ENCODE results near the gene EEFSEC. TPM values are rescaled to one million over a fixed set of nuclear protein-coding genes. Genes with fewer than 3 reads are reported as not detected.

The EEFSEC gene
- total and polyA plus RNA-seq, 5 experiments from 2014 or later = 14.7 to 27.1 (median 19.2) TPM

DNA sequence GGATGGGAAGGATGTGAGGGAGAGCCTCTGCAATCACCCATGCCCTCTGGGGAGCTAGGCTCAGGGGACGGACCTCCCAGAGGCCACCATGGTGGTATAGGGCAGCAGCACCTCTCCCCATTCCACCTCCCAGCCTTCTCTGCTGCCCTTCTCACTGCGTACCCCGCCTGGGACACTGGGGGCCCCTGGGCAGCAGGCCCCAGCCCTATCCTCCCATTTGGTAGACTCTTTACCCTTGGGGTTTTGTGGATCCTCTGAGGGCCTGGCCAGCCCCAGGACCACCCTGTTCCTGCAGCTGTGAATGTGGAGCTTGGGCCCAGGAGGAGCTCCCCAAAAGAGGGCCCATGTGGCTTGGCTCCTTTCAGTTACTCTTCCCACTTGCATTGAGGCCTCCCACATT lies 181.5 kb downstream of the EEFSEC start:
- peaks cover 0 to 8% (median 6%) of the 10 kb centered on the region in 4 donors for H3K4me1 Mint-ChIP-seq
- peaks cover 5 to 26% (median 23%) of the 10 kb centered on the region in 3 donors for H3K36me3 Mint-ChIP-seq
- peak in 1 of 10 donors; percentile 30 for DNase-seq
- no peaks in the 10 kb centered on the region for H3K27me3 Mint-ChIP-seq
- POLR2A ChIA-PET = no interaction called here
- no peaks in the 10 kb centered on the region for H3K9me3 Mint-ChIP-seq
- H3K27ac Mint-ChIP-seq = peak overlapping the region in 2 of 10 donors; percentile 55 to 66
- ATAC-seq = no peak
- H3K4me3 Mint-ChIP-seq = no peak overlapping the region

DNA sequence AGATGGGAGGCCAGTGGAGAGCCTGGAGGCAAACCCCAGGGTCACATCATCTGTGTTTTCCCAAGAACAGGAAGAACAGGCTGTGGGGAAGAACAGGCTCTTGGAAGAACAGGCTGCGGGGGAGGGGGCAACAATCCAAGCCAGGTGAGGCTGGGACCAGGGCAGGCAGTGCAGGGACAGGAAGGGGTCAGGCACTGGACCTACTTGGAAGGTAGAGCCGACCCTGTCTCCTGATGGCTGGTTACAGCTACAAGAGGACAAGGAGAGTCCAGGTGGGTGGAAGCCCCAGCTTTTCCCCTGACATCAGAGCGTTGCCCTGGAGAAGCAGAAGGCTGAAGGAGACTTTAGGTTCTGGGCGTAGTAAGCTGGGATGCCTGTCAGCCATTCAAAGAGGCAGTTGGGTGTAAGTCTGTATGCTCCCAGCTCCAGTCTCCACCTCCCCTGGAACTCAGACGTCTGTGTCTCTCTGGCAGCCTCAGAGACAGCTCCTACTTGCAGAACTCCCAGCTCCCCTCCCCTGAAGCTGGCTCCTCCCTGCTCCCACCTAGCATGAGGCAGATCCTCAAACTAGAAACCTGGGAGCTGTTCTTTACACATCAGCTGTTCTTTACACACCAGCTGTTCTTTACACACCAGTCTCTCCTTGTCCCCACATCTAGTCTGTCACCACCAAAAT lies 182.5 kb downstream of the EEFSEC start:
- POLR2A ChIA-PET = no interaction called here
- DNase-seq (peak in 1 of 10 donors; percentile 57), ATAC-seq (no peak)
- Mint-ChIP-seq H3K4me1 (peaks cover 0 to 12% (median 5%) of the 10 kb centered on the region in 4 donors), H3K36me3 (peaks cover 5 to 32% (median 23%) of the 10 kb centered on the region in 3 donors), H3K27me3 (no peaks in the 10 kb centered on the region), H3K27ac (peak overlapping the region in 2 of 10 donors; percentile 43 to 55), H3K4me3 (no peak overlapping the region), H3K9me3 (no peaks in the 10 kb centered on the region)

DNA sequence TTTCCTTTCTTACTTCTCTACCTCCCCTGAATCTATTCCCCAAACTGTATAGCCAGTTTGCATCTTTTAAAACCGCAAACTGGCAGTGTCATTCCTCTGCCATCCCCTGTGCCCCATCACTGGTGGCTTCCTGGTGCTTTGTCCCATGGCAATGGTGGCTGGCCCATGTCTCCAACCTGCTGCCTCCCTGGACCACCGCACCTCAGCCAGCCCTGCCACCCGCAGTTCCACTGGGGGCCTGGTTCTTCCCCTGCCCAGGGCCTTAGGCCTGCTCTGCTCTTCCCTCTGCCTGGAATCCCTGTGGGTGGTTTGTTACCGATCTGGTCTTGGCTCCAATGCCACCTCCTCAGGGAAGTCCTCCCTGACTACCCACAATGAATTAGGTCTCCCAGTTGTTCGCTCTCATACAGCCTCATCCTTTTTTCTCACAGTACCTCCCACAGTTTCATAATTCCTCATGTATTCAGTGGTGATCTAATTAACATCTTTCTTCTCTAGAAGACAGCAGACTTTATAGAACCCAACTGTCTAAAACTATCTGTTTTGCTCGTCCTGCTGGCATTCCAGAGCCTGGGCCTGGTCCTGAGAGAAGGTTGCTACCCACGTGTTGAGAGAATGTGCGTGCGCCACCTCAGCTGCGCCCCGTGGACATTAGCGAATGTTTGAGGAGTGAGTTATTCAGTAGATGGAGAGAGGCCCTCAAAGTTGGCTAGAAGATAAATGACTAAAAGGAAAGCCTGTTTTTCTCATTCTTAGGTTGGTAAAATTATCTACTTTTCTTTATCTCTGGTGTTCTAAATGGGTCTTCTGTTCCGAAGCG lies 183.3 kb downstream of the EEFSEC start:
- Mint-ChIP-seq H3K9me3 (no peaks in the 10 kb centered on the region), H3K27ac (peak overlapping the region in 4 of 10 donors; percentile 2 to 49 (median 28)), H3K4me1 (peaks cover 0 to 12% (median 5%) of the 10 kb centered on the region in 4 donors), H3K27me3 (no peaks in the 10 kb centered on the region), H3K4me3 (no peak overlapping the region), H3K36me3 (peaks cover 5 to 37% (median 27%) of the 10 kb centered on the region in 3 donors)
- POLR2A ChIA-PET = no interaction called here
- DNase-seq = peak in 1 of 10 donors; percentile 45
- no peak for ATAC-seq

DNA sequence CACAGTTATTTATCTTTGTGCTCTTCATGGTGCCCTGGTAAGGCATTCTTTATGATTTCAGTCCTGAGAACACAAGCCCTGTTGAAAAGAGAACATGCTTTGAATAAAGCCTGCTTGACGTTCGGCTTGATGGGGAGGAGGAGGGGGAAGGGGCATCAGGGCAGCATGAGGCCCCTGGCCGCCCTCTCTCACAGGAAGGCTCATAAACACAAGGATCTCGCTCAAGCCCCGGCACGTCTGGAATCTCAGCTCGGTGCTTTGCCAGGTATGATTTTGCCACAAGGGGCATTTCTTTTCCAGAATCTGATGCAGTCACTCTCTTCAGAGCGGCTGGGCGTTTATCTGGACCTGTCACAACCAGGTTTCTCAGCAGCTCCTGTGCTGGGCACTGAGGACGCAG lies 184.0 kb downstream of the EEFSEC start:
- POLR2A ChIA-PET = no interaction called here
- Mint-ChIP-seq H3K9me3 (no peaks in the 10 kb centered on the region), H3K36me3 (peaks cover 5 to 37% (median 27%) of the 10 kb centered on the region in 3 donors), H3K27me3 (no peaks in the 10 kb centered on the region), H3K4me3 (peak overlapping the region in 1 of 10 donors; percentile 11), H3K27ac (peak overlapping the region in 4 of 10 donors; percentile 2 to 80 (median 40)), H3K4me1 (peaks cover 0 to 12% (median 5%) of the 10 kb centered on the region in 4 donors)
- DNase-seq = peak in 1 of 10 donors; percentile 30
- ATAC-seq = no peak

DNA sequence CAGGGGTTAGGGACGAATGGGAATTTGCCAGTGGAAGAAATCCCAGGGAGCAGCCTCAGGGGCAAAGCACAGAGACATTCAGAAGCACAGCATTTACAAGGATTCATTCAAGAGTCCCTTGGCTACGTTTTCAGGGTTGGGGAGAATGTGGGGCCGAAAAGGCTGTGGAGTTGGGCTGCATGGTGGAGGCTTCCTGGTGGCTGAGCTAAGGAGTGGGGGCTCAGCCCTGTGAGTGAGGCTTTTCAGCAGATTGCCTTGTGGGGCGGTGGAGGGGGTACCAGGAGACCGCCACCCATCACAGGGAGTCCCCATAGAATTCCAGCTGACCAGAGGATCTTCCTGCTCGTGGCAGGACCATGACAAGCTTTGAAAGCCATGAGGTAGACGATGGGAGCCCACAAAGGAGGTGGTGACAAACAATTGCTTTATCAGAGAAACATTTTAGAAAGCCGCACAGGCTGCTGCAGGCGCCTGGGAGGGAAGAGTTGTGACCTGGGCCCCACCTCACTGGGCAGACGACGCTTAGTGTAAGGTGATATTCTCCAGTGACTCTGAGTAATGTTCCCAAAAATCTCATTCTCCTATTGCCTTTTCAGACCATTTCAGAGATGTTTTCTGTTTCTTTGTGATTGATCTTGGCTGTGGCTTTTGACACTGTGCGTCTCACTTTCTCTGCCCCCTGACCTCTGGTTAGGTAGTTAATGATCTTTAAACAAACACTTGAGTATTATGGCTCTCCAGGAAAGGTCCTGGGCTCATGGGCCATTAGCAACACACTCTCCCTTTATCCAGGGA lies 185.5 kb downstream of the EEFSEC start:
- H3K4me3 Mint-ChIP-seq = no peak overlapping the region
- no peak for ATAC-seq
- peaks cover under 1 to 38% (median 27%) of the 10 kb centered on the region in 3 donors for H3K36me3 Mint-ChIP-seq
- POLR2A ChIA-PET = no interaction called here
- no peaks in the 10 kb centered on the region for H3K27me3 Mint-ChIP-seq
- H3K4me1 Mint-ChIP-seq = peaks cover 0 to 14% (median 6%) of the 10 kb centered on the region in 4 donors
- H3K9me3 Mint-ChIP-seq = no peaks in the 10 kb centered on the region
- peak overlapping the region in 2 of 10 donors; percentile 53 to 77 for H3K27ac Mint-ChIP-seq
- no peak for DNase-seq

DNA sequence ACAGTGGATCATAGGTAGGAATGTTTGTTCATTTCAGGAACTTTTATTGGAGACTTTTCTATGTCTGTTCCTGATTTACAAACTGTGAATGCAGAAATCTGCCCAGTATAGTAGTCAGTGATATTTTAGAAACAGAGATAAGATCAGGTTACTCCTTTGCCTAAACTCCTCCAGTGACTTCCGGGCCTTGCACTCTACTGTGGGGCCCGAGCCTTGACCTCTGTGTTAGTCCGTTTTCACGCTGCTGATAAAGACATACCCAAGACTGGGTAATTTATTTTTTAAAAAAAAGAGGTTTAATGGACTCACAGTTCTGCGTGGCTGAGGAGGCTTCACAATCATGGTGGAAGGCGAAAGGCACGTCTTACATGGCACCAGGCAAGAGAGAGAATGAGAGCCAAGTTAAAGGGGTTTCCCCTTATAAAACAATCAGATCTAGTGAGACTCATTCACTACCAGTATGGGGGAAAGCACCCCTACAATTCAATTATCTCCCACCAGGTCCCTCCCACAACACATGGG lies 186.3 kb downstream of the EEFSEC start:
- H3K9me3 Mint-ChIP-seq = no peaks in the 10 kb centered on the region

DNA sequence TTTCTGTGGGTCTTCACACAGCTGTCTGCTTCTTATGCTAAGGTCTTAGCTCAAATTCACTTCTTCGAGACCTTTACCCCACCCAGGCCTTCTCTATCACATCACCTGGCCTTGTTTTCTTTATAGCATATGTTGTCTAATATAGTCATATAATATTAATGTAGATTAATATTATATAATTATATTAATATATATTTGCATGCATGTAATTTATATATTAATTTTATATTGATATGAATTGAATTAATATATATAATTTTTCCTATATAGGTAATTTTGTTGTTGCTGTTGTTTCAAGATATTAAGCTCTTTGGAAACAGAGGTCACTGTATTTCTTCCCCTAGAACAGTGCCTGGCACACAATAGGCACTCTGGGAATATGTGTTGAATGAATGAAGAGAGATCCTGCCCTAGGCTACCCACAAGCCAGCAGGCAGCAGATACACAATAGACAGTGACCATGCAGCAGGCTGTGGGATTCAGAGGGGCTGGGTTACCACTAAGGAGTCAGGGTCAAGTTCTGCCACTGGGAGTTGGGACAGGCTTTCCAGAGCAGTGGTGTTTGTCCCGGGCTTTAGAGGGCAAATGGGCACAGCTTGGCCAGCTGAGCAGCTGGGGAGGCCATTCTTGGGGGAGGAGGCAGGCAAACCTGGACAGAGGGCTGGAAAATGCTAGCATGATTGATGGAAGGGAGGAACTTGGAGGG lies 187.1 kb downstream of the EEFSEC start:
- H3K27ac Mint-ChIP-seq = peak overlapping the region in 3 of 10 donors; percentile 11 to 84 (median 11)
- H3K4me1 Mint-ChIP-seq = peaks cover 0 to 10% (median 7%) of the 10 kb centered on the region in 4 donors
- no peak overlapping the region for H3K4me3 Mint-ChIP-seq
- peaks cover 0 to 42% (median 29%) of the 10 kb centered on the region in 3 donors for H3K36me3 Mint-ChIP-seq
- no peak for DNase-seq
- POLR2A ChIA-PET = no interaction called here
- no peaks in the 10 kb centered on the region for H3K9me3 Mint-ChIP-seq
- no peak for ATAC-seq
- H3K27me3 Mint-ChIP-seq = no peaks in the 10 kb centered on the region

More for the DNA sequence above, 186.3 kb downstream of the EEFSEC start:
- H3K27me3 Mint-ChIP-seq = no peaks in the 10 kb centered on the region
- ATAC-seq (no peak), DNase-seq (no peak)
- peaks cover 0 to 41% (median 27%) of the 10 kb centered on the region in 3 donors for H3K36me3 Mint-ChIP-seq
- POLR2A ChIA-PET = no interaction called here
- H3K27ac Mint-ChIP-seq = peak overlapping the region in 1 of 10 donors; percentile 11
- H3K4me1 Mint-ChIP-seq = peaks cover 0 to 15% (median 7%) of the 10 kb centered on the region in 4 donors
- no peak overlapping the region for H3K4me3 Mint-ChIP-seq

DNA sequence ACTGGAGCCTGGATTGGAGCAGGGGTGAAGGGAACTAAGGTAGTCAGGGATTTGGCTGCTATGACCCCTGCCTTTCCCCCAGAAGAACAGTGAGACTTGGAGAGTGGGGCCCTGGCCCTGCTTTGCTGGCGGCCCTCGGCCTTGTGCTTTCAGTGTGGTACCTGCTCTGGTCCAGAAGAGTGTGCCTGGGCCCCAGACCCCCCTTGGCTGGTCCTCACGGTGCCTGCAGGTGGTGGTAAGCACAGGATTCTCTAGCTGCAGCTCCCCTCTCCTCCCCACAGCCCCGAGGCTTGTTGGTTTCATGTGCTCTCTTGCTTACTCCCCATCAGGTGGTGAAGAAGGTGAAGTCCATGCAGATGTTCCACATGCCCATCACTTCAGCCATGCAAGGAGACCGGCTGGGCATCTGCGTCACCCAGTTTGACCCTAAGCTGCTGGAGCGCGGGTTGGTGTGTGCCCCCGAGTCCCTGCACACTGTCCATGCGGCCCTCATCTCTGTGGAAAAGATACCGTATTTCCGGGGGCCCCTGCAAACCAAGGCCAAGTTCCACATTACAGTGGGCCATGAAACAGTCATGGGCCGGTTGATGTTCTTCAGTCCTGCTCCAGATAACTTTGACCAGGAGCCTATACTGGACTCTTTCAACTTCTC lies 187.7 kb downstream of the EEFSEC start:
- Mint-ChIP-seq H3K4me3 (no peak overlapping the region), H3K27me3 (no peaks in the 10 kb centered on the region), H3K4me1 (peaks cover 0 to 10% (median 7%) of the 10 kb centered on the region in 4 donors), H3K9me3 (no peaks in the 10 kb centered on the region), H3K36me3 (peaks cover 0 to 43% (median 29%) of the 10 kb centered on the region in 3 donors), H3K27ac (peak overlapping the region in 3 of 10 donors; percentile 11 to 84 (median 11))
- POLR2A ChIA-PET = interaction anchor here (0.5 kb wide), 1 partner anchor 46 kb away, joined by 5 read pairs; no protein-coding TSS in a partner anchor
- DNase-seq (no peak), ATAC-seq (no peak)

DNA sequence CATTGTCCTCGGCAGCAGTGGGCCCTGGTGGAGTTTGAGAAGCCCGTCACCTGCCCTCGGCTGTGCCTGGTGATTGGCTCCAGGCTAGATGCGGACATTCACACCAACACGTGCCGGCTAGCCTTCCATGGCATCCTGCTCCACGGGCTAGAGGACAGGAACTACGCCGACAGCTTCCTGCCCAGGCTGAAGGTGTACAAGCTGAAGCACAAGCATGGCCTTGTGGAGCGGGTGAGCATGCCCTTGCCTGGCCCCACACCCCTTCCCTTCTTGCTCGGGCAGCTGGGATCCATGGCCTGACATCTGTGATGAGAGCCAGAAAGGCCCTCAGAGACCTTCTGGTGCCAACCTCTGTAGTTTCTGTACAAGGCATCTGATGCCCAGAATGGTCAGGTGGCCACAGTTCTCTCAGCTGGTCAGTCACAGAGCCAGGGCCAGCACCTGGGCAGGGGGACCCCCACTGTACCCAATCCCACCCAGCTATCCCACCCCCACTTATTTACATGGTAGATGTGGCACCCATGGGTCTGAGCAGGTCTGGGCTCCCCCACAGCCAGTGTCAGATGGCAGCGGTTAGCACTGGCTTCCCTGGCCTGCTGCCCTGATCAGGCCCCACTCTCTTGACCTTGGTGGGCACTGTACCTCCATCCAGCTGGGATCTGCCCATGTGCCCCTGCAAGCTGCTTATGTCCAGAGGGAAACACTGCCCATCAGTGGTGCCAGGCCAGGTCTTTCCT lies 188.5 kb downstream of the EEFSEC start:
- DNase-seq (no peak), ATAC-seq (no peak)
- Mint-ChIP-seq H3K4me3 (no peak overlapping the region), H3K27ac (no peak overlapping the region), H3K9me3 (no peaks in the 10 kb centered on the region), H3K4me1 (peaks cover 0 to 8% (median 7%) of the 10 kb centered on the region in 4 donors), H3K36me3 (peaks cover 0 to 36% (median 23%) of the 10 kb centered on the region in 3 donors), H3K27me3 (no peaks in the 10 kb centered on the region)
- POLR2A ChIA-PET = interaction anchor here (0.5 kb wide), 1 partner anchor 47 kb away, joined by 5 read pairs; no protein-coding TSS in a partner anchor

DNA sequence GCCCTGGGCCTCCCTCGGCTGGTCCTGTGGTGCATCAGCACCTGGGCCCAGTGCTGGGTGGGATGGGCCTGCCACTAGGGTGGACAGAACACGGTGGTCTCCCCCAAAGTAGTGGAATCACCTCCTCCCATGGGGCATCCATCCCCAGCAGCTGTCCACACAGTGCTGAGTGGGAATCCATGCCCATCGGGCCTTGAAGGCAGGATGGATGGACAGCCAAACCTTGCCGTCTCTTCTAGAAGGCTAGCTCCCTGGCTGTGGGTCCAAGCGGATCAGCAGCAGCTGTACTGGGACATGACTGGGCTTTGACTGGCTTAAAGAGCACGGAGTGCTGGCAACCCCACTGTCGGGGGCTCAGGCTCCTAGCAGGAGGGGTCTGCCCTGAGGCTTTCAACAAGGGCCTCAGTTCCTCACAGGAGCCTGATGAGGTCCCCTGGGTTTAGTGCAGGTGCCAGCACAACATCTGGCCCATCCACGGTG lies 189.5 kb downstream of the EEFSEC start:
- DNase-seq (no peak), ATAC-seq (no peak)
- Mint-ChIP-seq H3K36me3 (peaks cover 0 to 31% (median 16%) of the 10 kb centered on the region in 3 donors), H3K4me1 (peaks cover 0 to 16% (median 7%) of the 10 kb centered on the region in 4 donors), H3K27ac (no peak overlapping the region), H3K27me3 (no peaks in the 10 kb centered on the region), H3K4me3 (no peak overlapping the region), H3K9me3 (no peaks in the 10 kb centered on the region)
- POLR2A ChIA-PET = no interaction called here
